HG03457 (cell line): Measurements from ENCODE around the gene TMIGD1.

Experiments used
- ATAC-seq: cut with Tn5 transposase; IDR thresholded peaks from one replicate; pipeline ENCODE4 v1.9.1; 2021; ENCODE audit warnings: moderate number of reproducible peaks; ENCODE audit not compliant: unreplicated experiment

TMIGD1 gene

GRCh38 chr17:30333503-30334360, at the start of gene TMIGD1:
Gene TMIGD1, minus strand, starts transcription at chr17:30334057. Its CDS starts 1,924 bp downstream, at chr17:30332133.
- no peak for ATAC-seq

GRCh38 chr17:30382345-30382744, 48.5 kb upstream of the TMIGD1 start:
- no peak for ATAC-seq

- no peak for ATAC-seq
Observed at GRCh38 chr17:30381340-30381659, 47.4 kb upstream of the TMIGD1 start.

GRCh38 chr17:30380643-30381339, 46.9 kb upstream of the TMIGD1 start:
- ATAC-seq: no peak

GRCh38 chr17:30379903-30380381, 46.1 kb upstream of the TMIGD1 start:
- no peak for ATAC-seq

- no peak for ATAC-seq
Observed at GRCh38 chr17:30379303-30379902, 45.5 kb upstream of the TMIGD1 start.

- no peak for ATAC-seq
Observed at GRCh38 chr17:30378825-30379302, 45.0 kb upstream of the TMIGD1 start, which contains the start of gene CPD. Gene CPD, plus strand, starts transcription at chr17:30378927. Its CDS starts 54 bp downstream, at chr17:30378981.

GRCh38 chr17:30378241-30378824, 44.5 kb upstream of the TMIGD1 start:
- ATAC-seq: no peak

GRCh38 chr17:30377574-30378240, 43.9 kb upstream of the TMIGD1 start:
- ATAC-seq: no peak

GRCh38 chr17:30376621-30377452, 43.0 kb upstream of the TMIGD1 start:
- no peak for ATAC-seq

GRCh38 chr17:30375661-30376060, 41.8 kb upstream of the TMIGD1 start:
- no peak for ATAC-seq

GRCh38 chr17:30372755-30373154, 38.9 kb upstream of the TMIGD1 start:
- no peak for ATAC-seq

- ATAC-seq: no peak
Observed at GRCh38 chr17:30369995-30370394, 36.1 kb upstream of the TMIGD1 start.

GRCh38 chr17:30368912-30369720, 35.3 kb upstream of the TMIGD1 start:
- no peak for ATAC-seq

- ATAC-seq: no peak
Observed at GRCh38 chr17:30366536-30366935, 32.7 kb upstream of the TMIGD1 start.

GRCh38 chr17:30363715-30364202, 29.9 kb upstream of the TMIGD1 start:
- ATAC-seq: peak; percentile 74

- no peak for ATAC-seq
Observed at GRCh38 chr17:30361766-30362279, 28.0 kb upstream of the TMIGD1 start.

GRCh38 chr17:30360086-30360808, 26.4 kb upstream of the TMIGD1 start:
- ATAC-seq: no peak
